GM12878 (cell line): Measurements from ENCODE around the gene METTL21C. TPM values are rescaled to one million over a fixed set of nuclear protein-coding genes. Genes with fewer than 3 reads are reported as not detected.

ENCODE experiments used
- ATAC-seq: fragments of 200-7000 bp; cut with Tn5 transposase; 3 replicates; pipeline ENCODE4 v1.9.1; 2020; ENCODE audit warnings: mild to moderate bottlenecking, moderate library complexity
- BruUV-seq: library from RNA; stranded (reverse); fragments of 400-500 nt; replicated peaks from 2 replicates; lab custom pipeline; 2021; lab: Mats Ljungman, UMichigan
- CTCF ChIA-PET: fragments of 300-600 bp; sonication (Branson Sonifier 250); formaldehyde crosslinking; extraction: SDS; loops from one replicate; lab custom pipeline; 2021; ENCODE audit warnings: inconsistent platforms; lab: Yijun Ruan, JAX
- POLR2A ChIA-PET: fragments of 350-600 bp; formaldehyde crosslinking; extraction: SDS; loops from one replicate; lab custom pipeline; 2021; ENCODE audit warnings: inconsistent platforms; lab: Charles Lee
- RAD21 ChIA-PET: fragments of 300-600 bp; sonication (Branson Sonifier 250); formaldehyde crosslinking; loops from one replicate; lab custom pipeline; 2023; ENCODE audit warnings: antibody characterized with exemption; ENCODE audit not compliant: unreplicated experiment; lab: Charles Lee
- SMC1A ChIA-PET: fragments of 300-600 bp; sonication (Branson Sonifier 250); formaldehyde crosslinking; loops from one replicate; lab custom pipeline; 2023; ENCODE audit not compliant: unreplicated experiment, uncharacterized antibody; lab: Charles Lee
- DNase-seq: peaks from one replicate; pipeline ENCODE4 v3.0.0-alpha.2; 2011; ENCODE audit warnings: low read depth, low spot score
- FAIRE-seq: peaks from 3 replicates; lab custom pipeline; 2011; peaks lifted over from hg19 to GRCh38; lab: Jason Lieb, UNC
- H2AFZ ChIP-seq: 2 replicates; pipeline ENCODE4 v1.6.0; 2011; ENCODE audit warnings: low read depth, low read length, control low read depth; ENCODE audit not compliant: control insufficient read depth
- H3K27ac ChIP-seq: 2 replicates; pipeline ENCODE4 v1.5.1; 2011; ENCODE audit warnings: control low read depth; ENCODE audit not compliant: control insufficient read depth, insufficient read depth
- H3K27me3 ChIP-seq, 2 experiments: replicated peaks in 1 of 2; 2 replicates each; pipeline versions ENCODE4 v1.6.0 to v1.6.1; 2011; ENCODE audit warnings: low read length in 1 of 2; ENCODE audit not compliant: control insufficient read depth in 2 of 2, insufficient read depth in 2 of 2
- H3K36me3 ChIP-seq, 2 experiments: 2 replicates each; pipeline ENCODE4 v1.5.1; 2011; ENCODE audit warnings: low read length in 1 of 2; ENCODE audit not compliant: control insufficient read depth in 2 of 2, insufficient read depth in 2 of 2
- H3K4me1 ChIP-seq: 2 replicates; pipeline ENCODE4 v1.6.1; 2011; ENCODE audit warnings: mild to moderate bottlenecking, low read length, moderate library complexity, mixed read lengths; ENCODE audit not compliant: control insufficient read depth, insufficient read depth
- H3K4me2 ChIP-seq: 2 replicates; pipeline ENCODE4 v1.6.0; 2011; ENCODE audit warnings: control low read depth; ENCODE audit not compliant: control insufficient read depth, insufficient read depth
- H3K4me3 ChIP-seq: fragments of 200-600 bp; sonication (generic); 2 replicates; pipeline ENCODE4 v1.5.1; 2016
- H3K79me2 ChIP-seq: 2 replicates; pipeline ENCODE4 v1.6.0; 2011; ENCODE audit warnings: low read length; ENCODE audit not compliant: control insufficient read depth, insufficient read depth
- H3K9ac ChIP-seq: 2 replicates; pipeline ENCODE4 v1.8.0; 2011; ENCODE audit warnings: low read length, control low read depth, mixed read lengths; ENCODE audit not compliant: control insufficient read depth, insufficient read depth
- H3K9me3 ChIP-seq: replicated peaks from 3 replicates; pipeline ENCODE4 v1.5.1; 2011; ENCODE audit warnings: mild to moderate bottlenecking, low read length; ENCODE audit not compliant: control insufficient read depth, insufficient read depth
- H4K20me1 ChIP-seq: 2 replicates; pipeline ENCODE4 v1.6.0; 2011; ENCODE audit not compliant: control insufficient read depth, insufficient read depth
- CHD4 ChIP-seq: fragments of 200-600 bp; sonication (generic); IDR thresholded peaks from 2 replicates; pipeline ENCODE4 v1.6.1; 2016; ENCODE audit warnings: mild to moderate bottlenecking
- EED ChIP-seq: sonication (generic); IDR thresholded peaks from 2 replicates; pipeline ENCODE4 v1.6.1; 2016; ENCODE audit warnings: antibody characterized with exemption, low read depth
- EP300 ChIP-seq, 2 experiments: fragments of 150-350 bp in 1 of 2; IDR thresholded peaks; 2 replicates each; pipeline ENCODE4 v1.6.1; 2011 to 2012; ENCODE audit warnings: low read depth in 2 of 2, low read length in 2 of 2, borderline replicate concordance in 1 of 2, improper control_type of control experiment in 1 of 2, inconsistent platforms in 1 of 2; ENCODE audit not compliant: control insufficient read depth in 1 of 2
- FOXM1 ChIP-seq: IDR thresholded peaks from 2 replicates; pipeline ENCODE4 v1.6.1; 2012; ENCODE audit warnings: low read depth, mild to moderate bottlenecking, inconsistent platforms, low read length, moderate library complexity
- IRF4 ChIP-seq: IDR thresholded peaks from 2 replicates; pipeline ENCODE4 v1.6.1; 2011; ENCODE audit warnings: low read depth, low read length
- LARP7 ChIP-seq: fragments of 450-650 bp; IDR thresholded peaks from 2 replicates; pipeline ENCODE4 v1.6.1; 2017; ENCODE audit warnings: mild to moderate bottlenecking
- MEF2A ChIP-seq: IDR thresholded peaks from 2 replicates; pipeline ENCODE4 v1.6.1; 2011; ENCODE audit warnings: low read depth, mild to moderate bottlenecking, low read length, moderate library complexity; ENCODE audit not compliant: insufficient read depth
- NR2C1 ChIP-seq: fragments of 450-650 bp; IDR thresholded peaks from 2 replicates; pipeline ENCODE4 v1.6.1; 2017; ENCODE audit warnings: antibody characterized with exemption, mild to moderate bottlenecking, moderate library complexity
- SIX5 ChIP-seq: IDR thresholded peaks from 2 replicates; pipeline ENCODE4 v1.6.1; 2011; ENCODE audit warnings: mild to moderate bottlenecking, low read depth, low read length, moderate library complexity; ENCODE audit not compliant: severe bottlenecking
- SUZ12 ChIP-seq: fragments of 200-600 bp; sonication (generic); IDR thresholded peaks from one replicate; pipeline ENCODE4 v1.6.1; 2018; ENCODE audit warnings: antibody characterized with exemption, mild to moderate bottlenecking; ENCODE audit not compliant: unreplicated experiment
- WGBS: methylation state at CpG from one replicate; pipeline ENCODE4 v1.1.6; 2016; ENCODE audit warnings: low lambda C conversion rate; ENCODE audit not compliant: insufficient replicate concordance, insufficient coverage; ENCODE audit errors: missing lambda C conversion rate; 5-methylcytosine and 5-hydroxymethylcytosine counted together
- in situ Hi-C: fragments of 300-500 bp; cut with MboI; formaldehyde crosslinking; loops from 9 replicates; pipeline ENCODE4 v1.14.3; 2018; ENCODE audit warnings: mixed read lengths
- intact Hi-C: fragments of 100-400 bp; cut with micrococcal nuclease; formaldehyde crosslinking; loops from one replicate; pipeline ENCODE4 v1.14.2; 2022; ENCODE audit not compliant: unreplicated experiment
- polyA plus RNA-seq, 11 experiments: library from polyadenylated mRNA; depleted of rRNA in 4 of 11; unstranded in 6 of 11; stranded (reverse) in 5 of 11; fragments of >200 nt; fragmentation: Nextera tagmentation in 4 of 11; fragmentation: Illumina TruSeq in 1 of 11; extraction: Ambion mirVana in 4 of 11; extraction: Trizol in 1 of 11; gene quantifications; 1 replicate in 1 of 11; 2 replicates in 10 of 11; pipeline versions ENCODE4 v1.2.1 to v1.2.3, GENCODE V29; 2011 to 2016; ENCODE audit warnings: inconsistent platforms in 2 of 11, missing spikeins in 2 of 11, low read depth in 1 of 11
- total RNA-seq, 4 experiments: library from RNA; depleted of rRNA in 3 of 4; stranded (reverse); fragments of >200 nt in 3 of 4; fragmentation: Illumina TruSeq in 1 of 4; extraction: Trizol in 1 of 4; gene quantifications; 2 replicates each; pipeline versions ENCODE4 v1.2.1 to v1.2.3, GENCODE V29; 2013 to 2021
- TF ChIP-seq, protein P1 (sequence below): IDR thresholded peaks from 2 replicates; pipeline ENCODE4 v1.6.1; 2012; ENCODE audit warnings: low read depth, low read length, improper control_type of control experiment
- TF ChIP-seq, protein P2 (sequence below): IDR thresholded peaks from 2 replicates; pipeline ENCODE4 v1.6.1; 2011; ENCODE audit warnings: borderline replicate concordance, low read depth, mild to moderate bottlenecking, moderate library complexity, mixed read lengths, low read length; ENCODE audit not compliant: insufficient read depth; ENCODE audit errors: extremely low read length
- TF ChIP-seq, protein P3 (sequence below): IDR thresholded peaks from 2 replicates; pipeline ENCODE4 v1.6.1; 2011; ENCODE audit warnings: low read depth, low read length, improper control_type of control experiment, borderline replicate concordance
- TF ChIP-seq, protein P4 (sequence below): IDR thresholded peaks from 2 replicates; pipeline ENCODE4 v1.6.1; 2012; ENCODE audit warnings: improper control_type of control experiment, low read depth, low read length; ENCODE audit not compliant: insufficient replicate concordance
- TF ChIP-seq, protein P5 (sequence below): fragments of 450-650 bp; IDR thresholded peaks from 2 replicates; pipeline ENCODE4 v1.6.1; 2016; ENCODE audit warnings: mild to moderate bottlenecking

METTL21C gene
- total and polyA plus RNA-seq, 10 of the 15 experiments (the other 5 are each of a cell fraction or from before 2014, with no cell fraction given): 0.13 TPM; not detected in 9

DNA sequence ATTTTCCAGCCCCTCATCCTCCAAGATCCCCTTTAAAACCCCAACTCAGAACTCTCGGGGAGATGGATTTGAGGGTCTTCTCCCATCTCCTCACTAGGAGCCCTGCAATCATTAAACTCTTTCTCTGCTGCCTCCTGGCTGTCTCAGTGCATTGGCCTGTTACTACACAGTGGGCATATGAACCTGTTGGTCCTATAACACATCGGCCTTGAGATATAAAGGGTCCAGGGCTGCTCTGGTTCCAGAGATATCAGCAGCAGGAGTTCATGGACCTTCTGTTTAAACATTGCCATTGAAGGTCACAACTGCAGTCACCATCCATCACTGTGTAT lies 3.8 kb upstream of the METTL21C start:
- WGBS: 7% methylated on average over 2 of the region's 2 CpGs
- Histone ChIP-seq H3K9me3 (no peaks in the 10 kb centered on the region), H3K36me3 (no peaks in the 10 kb centered on the region), H4K20me1 (no peaks in the 10 kb centered on the region), H3K27me3 (no peaks in the 10 kb centered on the region), H3K27ac (no peak overlapping the region), H3K4me2 (no peak overlapping the region), H3K79me2 (no peaks in the 10 kb centered on the region), H3K9ac (no peak overlapping the region), H3K4me1 (no peaks in the 10 kb centered on the region), H2AFZ (no peak overlapping the region), H3K4me3 (no peak overlapping the region)
- DNase-seq (no peak), FAIRE-seq (no peak), ATAC-seq (no peak)
- TF ChIP-seq EED (no peak), CHD4 (no peak), EP300 (IDR thresholded peaks at IDR 0.05; ENCODE audit: borderline replicate concordance in 1 of 2, control insufficient read depth in 1 of 2, low read depth in 2 of 2, low read length in 2 of 2) (no peak), NR2C1 (no peak), SUZ12 (no peak), FOXM1 (no peak), LARP7 (no peak), MEF2A (no peak), SIX5 (no peak), IRF4 (no peak)
- TF ChIP-seq, protein P1, sequence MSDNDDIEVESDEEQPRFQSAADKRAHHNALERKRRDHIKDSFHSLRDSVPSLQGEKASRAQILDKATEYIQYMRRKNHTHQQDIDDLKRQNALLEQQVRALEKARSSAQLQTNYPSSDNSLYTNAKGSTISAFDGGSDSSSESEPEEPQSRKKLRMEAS: no peak
- TF ChIP-seq, protein P2, sequence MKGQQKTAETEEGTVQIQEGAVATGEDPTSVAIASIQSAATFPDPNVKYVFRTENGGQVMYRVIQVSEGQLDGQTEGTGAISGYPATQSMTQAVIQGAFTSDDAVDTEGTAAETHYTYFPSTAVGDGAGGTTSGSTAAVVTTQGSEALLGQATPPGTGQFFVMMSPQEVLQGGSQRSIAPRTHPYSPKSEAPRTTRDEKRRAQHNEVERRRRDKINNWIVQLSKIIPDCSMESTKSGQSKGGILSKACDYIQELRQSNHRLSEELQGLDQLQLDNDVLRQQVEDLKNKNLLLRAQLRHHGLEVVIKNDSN: no peak
- TF ChIP-seq, protein P3, sequence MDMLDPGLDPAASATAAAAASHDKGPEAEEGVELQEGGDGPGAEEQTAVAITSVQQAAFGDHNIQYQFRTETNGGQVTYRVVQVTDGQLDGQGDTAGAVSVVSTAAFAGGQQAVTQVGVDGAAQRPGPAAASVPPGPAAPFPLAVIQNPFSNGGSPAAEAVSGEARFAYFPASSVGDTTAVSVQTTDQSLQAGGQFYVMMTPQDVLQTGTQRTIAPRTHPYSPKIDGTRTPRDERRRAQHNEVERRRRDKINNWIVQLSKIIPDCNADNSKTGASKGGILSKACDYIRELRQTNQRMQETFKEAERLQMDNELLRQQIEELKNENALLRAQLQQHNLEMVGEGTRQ: no peak
- TF ChIP-seq, protein P4, sequence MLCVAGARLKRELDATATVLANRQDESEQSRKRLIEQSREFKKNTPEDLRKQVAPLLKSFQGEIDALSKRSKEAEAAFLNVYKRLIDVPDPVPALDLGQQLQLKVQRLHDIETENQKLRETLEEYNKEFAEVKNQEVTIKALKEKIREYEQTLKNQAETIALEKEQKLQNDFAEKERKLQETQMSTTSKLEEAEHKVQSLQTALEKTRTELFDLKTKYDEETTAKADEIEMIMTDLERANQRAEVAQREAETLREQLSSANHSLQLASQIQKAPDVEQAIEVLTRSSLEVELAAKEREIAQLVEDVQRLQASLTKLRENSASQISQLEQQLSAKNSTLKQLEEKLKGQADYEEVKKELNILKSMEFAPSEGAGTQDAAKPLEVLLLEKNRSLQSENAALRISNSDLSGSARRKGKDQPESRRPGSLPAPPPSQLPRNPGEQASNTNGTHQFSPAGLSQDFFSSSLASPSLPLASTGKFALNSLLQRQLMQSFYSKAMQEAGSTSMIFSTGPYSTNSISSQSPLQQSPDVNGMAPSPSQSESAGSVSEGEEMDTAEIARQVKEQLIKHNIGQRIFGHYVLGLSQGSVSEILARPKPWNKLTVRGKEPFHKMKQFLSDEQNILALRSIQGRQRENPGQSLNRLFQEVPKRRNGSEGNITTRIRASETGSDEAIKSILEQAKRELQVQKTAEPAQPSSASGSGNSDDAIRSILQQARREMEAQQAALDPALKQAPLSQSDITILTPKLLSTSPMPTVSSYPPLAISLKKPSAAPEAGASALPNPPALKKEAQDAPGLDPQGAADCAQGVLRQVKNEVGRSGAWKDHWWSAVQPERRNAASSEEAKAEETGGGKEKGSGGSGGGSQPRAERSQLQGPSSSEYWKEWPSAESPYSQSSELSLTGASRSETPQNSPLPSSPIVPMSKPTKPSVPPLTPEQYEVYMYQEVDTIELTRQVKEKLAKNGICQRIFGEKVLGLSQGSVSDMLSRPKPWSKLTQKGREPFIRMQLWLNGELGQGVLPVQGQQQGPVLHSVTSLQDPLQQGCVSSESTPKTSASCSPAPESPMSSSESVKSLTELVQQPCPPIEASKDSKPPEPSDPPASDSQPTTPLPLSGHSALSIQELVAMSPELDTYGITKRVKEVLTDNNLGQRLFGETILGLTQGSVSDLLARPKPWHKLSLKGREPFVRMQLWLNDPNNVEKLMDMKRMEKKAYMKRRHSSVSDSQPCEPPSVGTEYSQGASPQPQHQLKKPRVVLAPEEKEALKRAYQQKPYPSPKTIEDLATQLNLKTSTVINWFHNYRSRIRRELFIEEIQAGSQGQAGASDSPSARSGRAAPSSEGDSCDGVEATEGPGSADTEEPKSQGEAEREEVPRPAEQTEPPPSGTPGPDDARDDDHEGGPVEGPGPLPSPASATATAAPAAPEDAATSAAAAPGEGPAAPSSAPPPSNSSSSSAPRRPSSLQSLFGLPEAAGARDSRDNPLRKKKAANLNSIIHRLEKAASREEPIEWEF: no peak
- TF ChIP-seq, protein P5, sequence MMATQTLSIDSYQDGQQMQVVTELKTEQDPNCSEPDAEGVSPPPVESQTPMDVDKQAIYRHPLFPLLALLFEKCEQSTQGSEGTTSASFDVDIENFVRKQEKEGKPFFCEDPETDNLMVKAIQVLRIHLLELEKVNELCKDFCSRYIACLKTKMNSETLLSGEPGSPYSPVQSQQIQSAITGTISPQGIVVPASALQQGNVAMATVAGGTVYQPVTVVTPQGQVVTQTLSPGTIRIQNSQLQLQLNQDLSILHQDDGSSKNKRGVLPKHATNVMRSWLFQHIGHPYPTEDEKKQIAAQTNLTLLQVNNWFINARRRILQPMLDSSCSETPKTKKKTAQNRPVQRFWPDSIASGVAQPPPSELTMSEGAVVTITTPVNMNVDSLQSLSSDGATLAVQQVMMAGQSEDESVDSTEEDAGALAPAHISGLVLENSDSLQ: no peak
- RAD21 ChIA-PET: no interaction called here
- no TSS peak for BruUV-seq
- intact Hi-C loops: no loop called here
- in situ Hi-C loops: no loop called here
- POLR2A ChIA-PET: no interaction called here
- SMC1A ChIA-PET: no interaction called here
- CTCF ChIA-PET: no interaction called here
